ENCODE results near the gene MBD2.

- TF ChIP-seq POLR2AphosphoS5 (IDR thresholded peaks at IDR 0.05; ENCODE audit: low read depth, low read length), result no peak
- no peak for TF ChIP-seq POLR2A (IDR thresholded peaks at IDR 0.05; ENCODE audit: low read depth, low read length)
- TF ChIP-seq TAF1 (IDR thresholded peaks at IDR 0.05; ENCODE audit: borderline replicate concordance, low read depth, low read length), result no peak
Measured at GRCh38 chr18:54254265-54254758, 29.8 kb upstream of the MBD2 start.

Measured in GM12892 (cell line).